Transverse colon (tissue), 4 donors: ENCODE data around the gene PTDSS2.

Experiments
- CTCF ChIP-seq, 5 experiments: fragments of 200-600 bp in 3 of 5; fragments of 450-650 bp in 2 of 5; sonication (generic) in 3 of 5; IDR thresholded peaks; 1 replicate in 2 of 5; 2 replicates in 3 of 5; pipeline ENCODE4 v1.5.1; 2016 to 2017; ENCODE audit warnings: antibody characterized with exemption in 5 of 5, inconsistent platforms in 3 of 5, mild to moderate bottlenecking in 2 of 5, moderate library complexity in 1 of 5
- EP300 ChIP-seq: sonication (generic); formaldehyde crosslinking; IDR thresholded peaks from one replicate; pipeline ENCODE4 v1.6.1; 2017; ENCODE audit warnings: antibody characterized with exemption, low read depth
- POLR2A ChIP-seq: fragments of 450-650 bp; IDR thresholded peaks from one replicate; pipeline ENCODE4 v1.6.1; 2016; ENCODE audit warnings: antibody characterized with exemption, mild to moderate bottlenecking, moderate library complexity
- POLR2AphosphoS5 ChIP-seq, 3 donors: sonication (generic); formaldehyde crosslinking; IDR thresholded peaks; one replicate each; pipeline ENCODE4 v1.6.1; 2016; ENCODE audit warnings: antibody characterized with exemption in 3 of 3

DNA sequence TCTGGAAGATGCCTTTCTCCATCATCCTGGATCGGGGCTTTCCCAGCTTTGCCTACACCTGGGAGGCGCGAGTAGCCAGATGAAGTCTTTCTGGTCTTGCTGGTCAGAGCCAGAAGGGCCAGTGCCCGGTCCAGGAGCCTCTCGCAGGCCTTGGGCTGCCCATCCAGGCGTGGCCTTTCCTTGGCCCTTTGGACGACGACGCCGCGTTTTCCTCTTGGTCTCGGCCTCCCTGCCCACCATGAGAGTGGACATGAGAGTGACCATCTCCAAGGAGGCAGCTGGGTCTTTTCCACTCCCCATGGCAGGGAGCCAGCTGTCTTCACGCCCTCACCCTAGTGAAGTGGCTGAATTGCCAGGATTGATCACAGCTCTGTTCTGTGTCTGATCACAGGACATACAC lies 3.5 kb downstream of the PTDSS2 start:
- TF ChIP-seq CTCF (IDR thresholded peaks at IDR 0.05) (no peak), EP300 (no peak), POLR2A (no peak), POLR2AphosphoS5 (IDR thresholded peaks at IDR 0.05) (no peak)
